HCEC 1CT (cell line): Measurements from ENCODE around the gene DIPK1B.

Source experiments
- DNase-seq: peaks from one replicate; pipeline ENCODE4 v3.0.0-alpha.2; 2017

DIPK1B gene

GRCh38 chr9:136686794-136687711, 25.3 kb upstream of the DIPK1B start, which contains the start of gene AGPAT2:
AGPAT2 (minus strand) TSS chr9:136687457; CDS start chr9:136687357, 100 bp downstream.
- peak; percentile 46 for DNase-seq

GRCh38 chr9:136687721-136688223, 24.6 kb upstream of the DIPK1B start:
- DNase-seq, result no peak

GRCh38 chr9:136688274-136689107, 23.9 kb upstream of the DIPK1B start:
- no peak for DNase-seq

GRCh38 chr9:136689108-136689460, 23.3 kb upstream of the DIPK1B start:
- no peak for DNase-seq

- DNase-seq, result no peak
Measured at GRCh38 chr9:136690104-136690805, 22.1 kb upstream of the DIPK1B start.

- DNase-seq, result no peak
Measured at GRCh38 chr9:136690806-136691261, 21.5 kb upstream of the DIPK1B start.

- DNase-seq, result no peak
Measured at GRCh38 chr9:136691316-136692184, 20.8 kb upstream of the DIPK1B start.

GRCh38 chr9:136692185-136693134, 19.9 kb upstream of the DIPK1B start:
- DNase-seq, result no peak

- no peak for DNase-seq
Measured at GRCh38 chr9:136693135-136693489, 19.3 kb upstream of the DIPK1B start.

- DNase-seq, result peak; percentile 13
Measured at GRCh38 chr9:136693490-136694162, 18.7 kb upstream of the DIPK1B start.

GRCh38 chr9:136694163-136694871, 18.1 kb upstream of the DIPK1B start:
- peak; percentile 31 for DNase-seq

GRCh38 chr9:136694872-136695247, 17.5 kb upstream of the DIPK1B start:
- no peak for DNase-seq

GRCh38 chr9:136695435-136695895, 16.9 kb upstream of the DIPK1B start:
- no peak for DNase-seq

- DNase-seq, result no peak
Measured at GRCh38 chr9:136695955-136696354, 16.4 kb upstream of the DIPK1B start.

- no peak for DNase-seq
Measured at GRCh38 chr9:136696502-136696901, 15.9 kb upstream of the DIPK1B start.

- no peak for DNase-seq
Measured at GRCh38 chr9:136697146-136697820, 15.1 kb upstream of the DIPK1B start.

GRCh38 chr9:136697821-136698526, 14.4 kb upstream of the DIPK1B start:
- DNase-seq, result no peak

GRCh38 chr9:136698635-136699246, 13.6 kb upstream of the DIPK1B start:
- DNase-seq, result no peak
